NCI-H2196 (cell line): ENCODE results near the gene PRPS2.
A peak's percentile ranks its signal among the peaks of the same experiment; 100 is the strongest.

Source experiments
- DNase-seq: peaks from one replicate; lab custom pipeline; 2025; ENCODE audit not compliant: unreplicated experiment; lab: John Stamatoyannopoulos, UW

Gene PRPS2

GRCh38 chrX:12791257-12792228 lies at the start of gene PRPS2:
Gene PRPS2, plus strand, starts transcription at chrX:12791412. Its CDS starts 86 bp downstream, at chrX:12791498.
- DNase-seq = peak; percentile 47

DNA sequence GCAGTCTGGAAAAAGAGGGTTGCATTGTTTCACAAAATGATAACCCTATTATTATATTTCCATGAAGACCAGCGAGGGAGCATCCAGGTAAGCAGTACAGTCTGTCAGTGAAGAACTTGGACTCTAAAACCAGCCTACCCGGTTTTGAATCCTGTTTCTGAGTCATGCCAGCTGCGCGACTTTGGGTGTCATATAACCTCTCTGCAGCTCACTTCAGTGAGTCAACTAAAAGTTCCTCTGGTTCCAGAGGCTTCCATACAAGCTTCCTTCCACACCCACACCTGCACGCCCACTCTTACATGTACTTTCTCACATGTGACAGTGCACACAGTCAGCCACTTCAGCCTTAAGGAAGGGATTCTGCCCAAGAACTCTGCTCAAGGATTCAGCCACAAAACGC lies 49.8 kb upstream of the PRPS2 start:
- peak; percentile 7 for DNase-seq

DNA sequence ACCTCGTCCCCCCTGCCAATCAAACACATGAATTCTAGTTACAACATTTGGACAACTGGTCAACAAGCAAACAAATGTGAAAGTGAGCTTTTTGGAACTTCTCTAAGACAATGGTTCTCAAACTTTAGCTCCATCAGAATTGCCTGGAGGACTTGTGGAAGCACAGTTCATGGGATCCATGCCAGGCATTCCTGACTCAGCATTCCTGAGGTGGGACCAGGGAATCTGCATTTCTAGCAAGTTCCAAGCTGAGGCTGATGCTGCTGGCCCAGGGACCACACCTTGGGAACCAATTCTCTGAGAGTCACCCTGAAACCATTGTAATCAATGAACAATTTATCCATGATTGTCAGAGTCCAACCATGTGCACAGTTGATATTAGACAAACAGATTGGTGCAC lies 43.8 kb upstream of the PRPS2 start:
- DNase-seq = no peak

GRCh38 chrX:12751887-12752286 lies 39.3 kb upstream of the PRPS2 start:
- no peak for DNase-seq

DNA sequence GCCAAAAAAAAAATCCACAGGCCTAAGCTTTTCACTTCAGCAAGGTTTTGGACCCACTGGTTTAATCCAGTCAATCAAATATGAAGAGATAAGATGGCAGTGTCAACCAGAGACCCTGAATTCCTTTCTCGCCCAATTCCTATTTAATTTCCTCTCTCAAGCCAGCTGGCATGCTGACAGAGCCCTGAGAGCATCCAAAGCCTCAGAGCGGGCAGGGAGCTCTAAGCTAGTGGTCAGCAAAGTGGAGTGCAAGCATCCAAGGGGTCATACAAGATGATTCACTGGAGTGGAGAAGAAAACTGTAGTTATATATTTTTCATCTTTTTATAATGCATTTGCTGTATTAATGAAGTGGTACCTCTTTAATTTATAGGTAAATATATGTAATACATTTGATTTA lies 37.8 kb upstream of the PRPS2 start:
- DNase-seq = no peak

- DNase-seq = no peak
Observed at GRCh38 chrX:12758291-12758690, 32.9 kb upstream of the PRPS2 start.

GRCh38 chrX:12767856-12768255 lies 23.4 kb upstream of the PRPS2 start:
- no peak for DNase-seq

- DNase-seq = no peak
Observed at GRCh38 chrX:12768491-12768890, 22.7 kb upstream of the PRPS2 start.

DNA sequence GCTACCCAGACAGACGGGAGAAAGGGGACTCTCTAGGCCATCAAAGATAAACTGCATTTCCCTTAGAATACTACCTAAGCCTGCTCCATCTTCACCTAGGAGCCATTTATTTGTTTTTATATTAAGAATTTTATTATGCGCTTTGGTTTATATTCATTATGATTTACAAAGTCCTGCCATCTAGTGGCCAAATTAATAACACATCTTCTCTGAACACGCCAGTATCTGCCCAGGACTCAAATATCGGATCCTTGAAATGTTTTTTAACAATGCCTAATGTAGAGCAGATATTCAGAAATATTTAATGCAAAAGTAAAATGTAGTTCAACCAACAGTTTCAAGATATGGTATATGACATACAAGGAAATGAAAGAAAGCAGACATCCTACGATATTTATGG lies 20.8 kb upstream of the PRPS2 start:
- DNase-seq = peak; percentile 37

DNA sequence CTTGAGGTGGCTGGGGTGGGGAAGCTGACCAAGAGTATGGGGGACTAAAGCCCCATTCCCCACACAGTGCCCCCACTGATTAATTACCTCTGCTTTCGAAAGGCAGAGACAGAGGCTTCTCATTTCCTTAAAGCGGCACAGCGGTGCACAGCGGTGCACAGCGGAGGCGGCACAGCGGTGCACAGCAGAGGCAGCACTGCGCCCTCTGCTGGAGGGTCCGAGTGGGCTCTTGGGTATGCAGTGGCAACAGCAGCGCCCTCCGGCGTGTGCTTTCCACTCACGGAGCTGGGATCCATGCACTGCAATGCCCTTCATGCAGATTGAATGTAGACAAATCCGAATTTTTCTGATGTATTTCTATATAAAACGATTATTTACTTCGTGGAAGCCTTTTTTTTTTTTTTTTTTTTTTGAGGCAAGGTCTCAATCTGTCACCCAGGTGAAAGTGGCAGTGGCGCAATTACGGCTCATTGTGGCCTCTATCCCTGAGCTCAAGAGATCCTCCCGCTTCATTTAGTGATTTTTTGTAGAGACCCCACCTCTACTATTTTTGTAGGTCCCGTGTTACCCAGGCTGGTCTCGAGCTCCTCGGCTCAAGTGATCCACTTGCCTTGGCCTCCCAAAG lies 19.7 kb upstream of the PRPS2 start:
- DNase-seq = no peak

GRCh38 chrX:12777670-12778069 lies 13.5 kb upstream of the PRPS2 start:
- no peak for DNase-seq

DNA sequence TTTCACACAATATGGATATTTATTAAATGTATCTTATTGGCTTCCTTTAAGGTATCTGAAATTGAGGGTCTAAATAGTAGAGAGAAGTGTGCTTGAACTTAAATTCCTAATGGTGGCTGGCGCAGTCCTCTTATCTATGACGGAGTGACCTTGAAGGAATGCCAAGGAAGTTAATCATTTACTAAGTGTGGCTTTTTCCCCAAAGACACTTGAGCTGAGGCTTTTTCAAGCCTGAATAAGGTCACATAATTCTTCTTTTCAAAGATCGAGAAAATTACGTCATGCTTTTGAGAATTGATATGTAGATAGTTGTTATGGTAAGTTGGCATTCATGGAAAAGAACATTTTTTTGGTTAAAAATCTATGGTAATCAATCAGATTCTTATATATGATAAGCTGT lies 11.7 kb upstream of the PRPS2 start:
- DNase-seq = no peak

- DNase-seq = no peak
Observed at GRCh38 chrX:12788645-12789044, 2.6 kb upstream of the PRPS2 start.

DNA sequence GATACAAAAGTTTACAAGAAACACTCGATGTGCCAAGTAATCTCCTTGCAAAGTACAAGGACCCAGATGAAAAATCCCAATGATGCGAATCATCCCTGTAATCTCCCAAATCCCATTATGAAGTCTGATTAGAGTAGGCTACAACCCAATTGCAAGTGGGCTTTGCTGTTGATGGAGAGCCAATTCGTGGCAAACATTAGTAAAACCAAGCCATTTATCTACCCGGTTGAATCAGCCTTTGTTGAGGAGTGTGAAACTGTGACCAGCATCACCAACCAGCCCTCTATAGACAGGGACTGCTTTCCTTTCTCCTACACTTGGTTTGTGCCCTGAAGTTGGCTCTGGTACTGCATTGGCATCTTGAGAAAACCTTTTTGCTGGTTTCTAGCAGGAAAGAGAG lies 1.2 kb upstream of the PRPS2 start:
- no peak for DNase-seq

- DNase-seq = no peak
Observed at GRCh38 chrX:12790885-12791256, 341 bp upstream of the PRPS2 start.

DNA sequence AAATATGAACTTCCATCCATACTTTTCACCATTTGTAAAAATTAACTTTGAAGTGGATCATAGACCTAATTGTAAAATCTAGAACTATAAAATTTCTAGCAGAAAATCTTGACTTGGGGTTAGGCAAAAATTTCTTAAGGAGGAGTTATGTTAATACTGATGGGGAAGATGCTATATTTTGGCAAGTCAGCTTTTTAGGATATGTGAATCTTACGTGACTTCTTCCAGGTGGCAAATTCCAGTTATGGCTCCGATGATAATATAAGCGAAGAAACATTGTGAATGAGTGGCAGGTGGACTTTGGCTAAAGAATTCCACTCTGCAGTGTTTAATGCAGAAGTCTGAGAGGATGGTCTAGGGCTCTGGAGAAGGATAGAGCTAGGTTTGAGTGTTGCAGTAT lies 1.5 kb downstream of the PRPS2 start:
- no peak for DNase-seq

- no peak for DNase-seq
Observed at GRCh38 chrX:12794654-12795053, 3.4 kb downstream of the PRPS2 start.

GRCh38 chrX:12798601-12799000 lies 7.4 kb downstream of the PRPS2 start:
- DNase-seq = no peak

DNA sequence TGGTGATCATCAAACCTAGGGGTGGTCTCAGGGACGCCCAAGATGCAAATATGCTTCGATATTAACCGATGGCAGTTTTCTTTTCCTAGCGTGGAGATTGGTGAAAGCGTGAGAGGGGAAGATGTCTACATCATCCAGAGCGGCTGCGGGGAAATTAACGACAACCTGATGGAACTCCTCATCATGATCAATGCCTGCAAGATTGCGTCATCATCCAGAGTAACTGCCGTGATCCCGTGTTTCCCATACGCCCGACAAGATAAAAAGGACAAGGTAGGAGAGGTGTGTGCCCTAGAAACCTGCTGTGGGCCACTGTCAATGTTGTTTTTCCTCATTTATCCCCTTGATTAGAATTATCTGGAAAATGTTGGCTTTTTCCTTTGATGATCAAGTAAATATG lies 7.9 kb downstream of the PRPS2 start:
- no peak for DNase-seq

GRCh38 chrX:12802741-12803140 lies 11.5 kb downstream of the PRPS2 start:
- DNase-seq = no peak

GRCh38 chrX:12804655-12805054 lies 13.4 kb downstream of the PRPS2 start:
- DNase-seq = no peak

GRCh38 chrX:12805333-12805732 lies 14.1 kb downstream of the PRPS2 start:
- no peak for DNase-seq
